Naive thymus-derived CD8-positive, alpha-beta T cell (primary cell): Measurements from ENCODE around the gene FAM120A. TPM values are rescaled to one million over a fixed set of nuclear protein-coding genes. Genes with fewer than 3 reads are reported as not detected.
"Not testable (repeated sequence)": the region's sequence is repeated elsewhere in the genome, so short reads cannot be mapped to it uniquely, and the experiment has no call there.

Source experiments
- ATAC-seq, 2 donors: fragments of 150-1000 bp; cut with Tn5 transposase in 1 of 2; sonication (Bioruptor Pico), chemical (Tn5 transposase) in 1 of 2; 1 replicate in 1 of 2; 2 replicates in 1 of 2; pipeline ENCODE4 v1.10.0; 2021; ENCODE audit warnings: mild to moderate bottlenecking in 2 of 2, moderate library complexity in 2 of 2
- POLR2A ChIA-PET: fragments of 350-600 bp; sonication (Branson Sonifier 250); formaldehyde crosslinking; loops from one replicate; lab custom pipeline; 2021; ENCODE audit warnings: antibody characterized with exemption; lab: Charles Lee
- DNase-seq, 10 donors: peaks; one replicate each; pipeline versions ENCODE4 v3.0.0 to v3.0.0-alpha.2; 2020 to 2022
- H3K27ac Mint-ChIP-seq, 10 donors: one replicate each; pipeline ENCODE4 v1.8.0; 2020 to 2022; ENCODE audit warnings: mild to moderate bottlenecking in 10 of 10, mixed read lengths in 10 of 10, moderate library complexity in 4 of 10, inconsistent platforms in 1 of 10
- H3K27me3 Mint-ChIP-seq, 5 donors: one replicate each; pipeline ENCODE4 v1.8.0; 2021 to 2022; ENCODE audit warnings: mixed read lengths in 5 of 5
- H3K36me3 Mint-ChIP-seq, 3 donors: one replicate each; pipeline ENCODE4 v1.8.0; 2020 to 2022; ENCODE audit warnings: mixed read lengths in 3 of 3, mild to moderate bottlenecking in 2 of 3, inconsistent platforms in 1 of 3
- H3K4me1 Mint-ChIP-seq, 4 donors: one replicate each; pipeline ENCODE4 v1.8.0; 2021 to 2022; ENCODE audit warnings: mixed read lengths in 4 of 4
- H3K4me3 Mint-ChIP-seq, 10 donors: one replicate each; pipeline ENCODE4 v1.8.0; 2020 to 2022; ENCODE audit warnings: mild to moderate bottlenecking in 10 of 10, mixed read lengths in 10 of 10, moderate library complexity in 6 of 10, inconsistent platforms in 1 of 10
- H3K9me3 Mint-ChIP-seq, 9 donors: one replicate each; pipeline ENCODE4 v1.8.0; 2020 to 2022; ENCODE audit warnings: mixed read lengths in 9 of 9, mild to moderate bottlenecking in 3 of 9, inconsistent platforms in 1 of 9, moderate library complexity in 1 of 9
- polyA plus RNA-seq, 3 donors: library from polyadenylated mRNA; unstranded; fragments of 300-500 nt; fragmentation: Illumina TruSeq; gene quantifications; one replicate each; pipeline ENCODE4 v1.2.3, GENCODE V29; 2021
- total RNA-seq, 8 experiments: library from RNA in 2 of 8; stranded (reverse) in 2 of 8; gene quantifications; one replicate each; pipeline ENCODE4 v1.2.3 and lab custom pipeline; 2021 to 2026

Gene FAM120A
- total and polyA plus RNA-seq, 5 experiments from 2014 or later, result 7.8 to 85.4 (median 10.7) TPM

DNA sequence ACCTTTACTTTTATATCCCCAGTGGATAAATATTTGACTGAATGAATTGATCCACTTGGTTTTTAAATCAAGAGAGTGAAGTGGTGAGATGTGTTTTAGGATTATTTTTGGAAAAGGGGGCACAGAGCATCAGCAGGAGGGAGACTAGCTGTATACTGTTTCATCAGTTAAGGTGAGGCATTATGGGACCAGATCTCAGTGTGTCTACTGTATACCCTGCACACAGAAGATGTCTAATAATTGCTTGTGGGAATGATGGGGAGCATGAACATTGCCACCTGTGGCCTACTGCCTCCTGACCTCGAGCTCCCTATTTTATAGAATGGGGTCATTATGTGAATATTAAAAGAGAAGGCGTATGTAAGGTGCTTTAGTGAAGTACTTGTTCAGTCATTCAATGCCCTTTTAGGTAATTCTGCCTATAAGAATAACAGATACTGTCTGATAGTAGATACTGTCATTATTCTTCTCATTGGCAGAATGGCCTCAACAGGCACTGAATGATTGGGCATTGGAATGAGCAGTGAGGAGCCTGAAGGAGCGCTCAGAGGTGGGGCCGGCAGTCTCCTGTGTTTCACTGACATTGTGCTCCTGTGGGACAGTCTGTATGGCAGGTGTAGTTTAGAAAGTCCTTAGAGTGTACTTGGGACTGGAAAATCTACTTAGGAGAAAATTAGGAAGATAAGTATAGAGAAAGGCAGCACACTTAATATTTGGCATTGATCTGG is 49.2 kb downstream of the FAM120A start:
- no peak for DNase-seq
- no peak for ATAC-seq
- H3K36me3 Mint-ChIP-seq, result peaks cover 4 to 91% (median 24%) of the 10 kb centered on the region in 3 donors
- POLR2A ChIA-PET, result no interaction called here
- H3K9me3 Mint-ChIP-seq, result no peaks in the 10 kb centered on the region
- H3K27ac Mint-ChIP-seq, result peak overlapping the region; percentile 79 to 93 (median 88)
- no peaks in the 10 kb centered on the region for H3K27me3 Mint-ChIP-seq
- peak overlapping the region; percentile 79 to 94 (median 86) for H3K4me3 Mint-ChIP-seq
- H3K4me1 Mint-ChIP-seq, result peaks cover 36 to 58% (median 52%) of the 10 kb centered on the region in 4 donors

DNA sequence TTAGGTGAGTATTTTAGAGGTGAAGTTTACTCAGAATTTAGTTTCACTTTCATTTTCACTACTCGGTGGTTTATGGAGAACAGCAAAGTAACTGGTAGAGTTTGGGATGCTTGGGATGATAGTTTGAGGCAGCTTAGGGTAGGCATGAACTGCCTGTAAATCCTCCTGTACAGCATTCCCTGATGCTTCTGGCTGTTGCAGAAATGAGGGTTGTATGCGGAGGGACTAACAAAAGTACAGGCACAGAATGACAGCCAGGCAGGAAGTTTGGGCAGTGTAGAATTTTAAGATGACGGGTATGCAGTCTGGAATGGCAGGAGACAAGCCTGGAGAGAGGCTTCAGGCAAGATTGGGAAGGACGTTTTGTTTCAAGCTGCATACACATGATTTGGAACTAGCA is 49.9 kb downstream of the FAM120A start:
- H3K36me3 Mint-ChIP-seq, result peaks cover 4 to 90% (median 21%) of the 10 kb centered on the region in 3 donors
- ATAC-seq (peak; percentile 35 to 39), DNase-seq (peak in 3 of 10 donors; percentile 16 to 23 (median 21))
- H3K27me3 Mint-ChIP-seq, result no peaks in the 10 kb centered on the region
- peak overlapping the region; percentile 79 to 94 (median 86) for H3K4me3 Mint-ChIP-seq
- H3K27ac Mint-ChIP-seq, result peak overlapping the region; percentile 79 to 93 (median 88)
- POLR2A ChIA-PET, result no interaction called here
- H3K4me1 Mint-ChIP-seq, result peaks cover 34 to 61% (median 50%) of the 10 kb centered on the region in 4 donors
- no peaks in the 10 kb centered on the region for H3K9me3 Mint-ChIP-seq

DNA sequence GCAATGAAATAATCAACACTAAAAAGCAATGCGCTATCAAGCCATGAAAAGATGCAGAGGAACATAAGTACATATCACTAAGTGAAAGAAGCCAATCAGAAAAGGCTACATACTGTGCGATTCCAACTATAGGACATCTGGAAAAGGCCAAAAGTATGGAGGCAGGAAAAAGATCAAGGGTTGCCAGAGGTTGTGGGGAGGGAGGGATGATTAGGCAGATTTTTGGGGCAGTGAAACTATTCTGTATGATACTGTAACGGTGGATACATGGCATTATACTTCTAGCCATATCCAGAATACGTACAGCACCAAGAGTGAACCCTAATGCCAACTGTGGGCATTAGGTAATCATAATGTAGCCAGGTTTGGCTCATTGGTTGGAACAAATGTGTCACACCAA is 51.9 kb downstream of the FAM120A start:
- H3K36me3 Mint-ChIP-seq, result peaks cover 4 to 90% (median 14%) of the 10 kb centered on the region in 3 donors
- POLR2A ChIA-PET, result no interaction called here
- no peak for DNase-seq

DNA sequence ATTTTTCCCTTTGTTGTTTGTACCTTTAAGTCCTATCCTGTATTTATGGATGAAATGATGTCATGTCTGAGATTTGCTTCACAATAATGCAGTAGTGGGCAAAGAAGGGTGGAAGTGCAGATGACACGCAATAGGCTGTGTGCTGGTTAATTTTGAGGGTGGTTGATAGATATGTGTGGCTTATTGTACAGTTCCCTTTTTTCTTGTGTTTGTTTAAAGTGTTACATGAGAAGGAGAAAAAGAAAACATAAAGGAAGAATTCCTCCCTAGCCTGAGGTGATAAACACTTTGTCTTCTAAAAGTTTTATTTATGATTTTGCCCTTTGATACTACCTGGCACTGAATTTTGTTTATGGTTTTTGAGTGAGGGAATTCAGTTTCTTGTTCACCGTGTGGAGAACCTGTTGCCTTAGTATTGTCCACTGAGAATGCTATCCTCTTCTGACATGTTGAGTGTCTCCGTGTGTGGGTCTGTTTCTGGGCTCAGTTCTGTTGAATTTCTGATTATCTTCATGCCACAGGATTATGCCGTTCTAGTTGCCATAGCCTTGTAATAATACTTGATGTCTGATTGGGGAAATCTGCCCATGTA is 54.2 kb downstream of the FAM120A start:
- Mint-ChIP-seq H3K27ac (peak overlapping the region in 3 of 10 donors; percentile 1 to 58 (median 7)), H3K27me3 (no peaks in the 10 kb centered on the region), H3K4me1 (peaks cover 40 to 81% (median 67%) of the 10 kb centered on the region in 4 donors), H3K36me3 (peaks cover 0 to 76% (median 3%) of the 10 kb centered on the region in 3 donors), H3K9me3 (no peaks in the 10 kb centered on the region), H3K4me3 (no peak overlapping the region)
- no peak for DNase-seq
- no peak for ATAC-seq
- POLR2A ChIA-PET, result no interaction called here

More for the DNA sequence above, 51.9 kb downstream of the FAM120A start:
- Mint-ChIP-seq H3K27me3 (no peaks in the 10 kb centered on the region), H3K27ac (peak overlapping the region in 1 of 10 donors; percentile 44), H3K4me1 (peaks cover 45 to 79% (median 66%) of the 10 kb centered on the region in 4 donors), H3K9me3 (no peaks in the 10 kb centered on the region), H3K4me3 (no peak overlapping the region)
- ATAC-seq, result no peak

DNA sequence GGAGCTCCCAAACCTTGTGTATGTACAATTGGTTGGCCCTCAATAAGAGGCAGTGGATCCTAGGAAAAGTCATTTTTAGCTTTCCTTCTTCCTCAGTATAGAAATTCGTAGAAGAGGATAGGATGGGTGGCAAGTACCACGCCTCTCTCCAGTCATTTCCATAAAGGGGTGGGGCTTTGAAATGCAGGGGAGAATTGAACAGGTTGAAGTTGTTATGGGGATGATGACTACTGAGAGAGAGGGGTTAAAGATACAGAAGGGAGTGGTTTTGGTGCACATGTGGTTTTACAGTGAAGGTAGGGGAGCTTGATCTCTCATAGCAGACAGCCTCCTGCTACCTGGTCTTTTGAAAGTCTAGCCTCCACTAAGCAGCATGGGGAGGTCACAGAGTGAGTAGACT is 56.3 kb downstream of the FAM120A start:
- DNase-seq, result no peak
- Mint-ChIP-seq H3K4me1 (peaks cover 41 to 84% (median 74%) of the 10 kb centered on the region in 4 donors), H3K36me3 (peaks cover 0 to 71% (median 3%) of the 10 kb centered on the region in 3 donors), H3K9me3 (no peaks in the 10 kb centered on the region), H3K4me3 (peak overlapping the region in 1 of 10 donors; percentile 1), H3K27me3 (no peaks in the 10 kb centered on the region), H3K27ac (peak overlapping the region in 6 of 10 donors; percentile 20 to 70 (median 50))
- POLR2A ChIA-PET, result no interaction called here
- no peak for ATAC-seq

DNA sequence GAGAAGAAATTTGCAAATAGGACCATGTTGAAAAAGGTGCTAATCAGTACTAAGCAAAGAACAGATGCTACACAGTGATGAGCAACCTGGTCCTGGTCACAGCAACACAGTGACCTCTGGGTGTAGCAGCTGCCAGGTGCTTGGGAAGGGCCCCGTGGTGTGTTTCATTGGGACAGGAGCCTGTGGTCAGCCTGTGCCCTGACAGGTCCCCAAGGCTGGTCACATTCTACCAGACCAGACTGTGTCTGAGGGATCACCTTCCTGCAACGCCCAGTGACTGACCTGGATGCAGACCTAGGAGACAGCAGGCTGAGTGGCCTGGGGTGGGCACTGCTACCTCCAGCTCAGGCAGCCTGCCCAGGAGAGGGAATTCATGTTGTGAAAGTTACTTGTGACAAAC is 56.7 kb downstream of the FAM120A start:
- Mint-ChIP-seq H3K9me3 (no peaks in the 10 kb centered on the region), H3K36me3 (peaks cover 0 to 69% (median 3%) of the 10 kb centered on the region in 3 donors), H3K4me1 (peaks cover 42 to 86% (median 74%) of the 10 kb centered on the region in 4 donors), H3K27ac (peak overlapping the region in 3 of 10 donors; percentile 4 to 44 (median 17)), H3K27me3 (no peaks in the 10 kb centered on the region), H3K4me3 (no peak overlapping the region)
- POLR2A ChIA-PET, result no interaction called here
- ATAC-seq (no peak), DNase-seq (no peak)

DNA sequence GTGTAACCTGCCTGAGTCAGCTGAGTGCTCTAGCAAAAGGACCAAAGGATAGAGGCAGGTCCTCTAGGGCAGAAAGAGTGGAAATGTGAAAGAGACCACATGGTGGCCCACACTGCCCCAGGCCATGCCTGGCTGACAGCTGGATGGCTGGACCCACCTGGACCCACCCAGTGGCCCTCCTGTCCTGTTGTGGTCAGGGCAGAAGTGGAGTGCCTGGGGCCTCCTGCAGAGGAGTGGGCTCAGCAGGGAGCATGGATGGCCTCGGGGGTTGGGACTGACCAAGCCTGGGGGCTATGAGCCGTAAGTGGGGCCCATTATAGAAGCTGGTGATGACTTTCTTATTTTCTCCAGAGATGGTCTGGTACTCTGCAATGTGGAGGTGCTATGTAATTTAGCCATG is 57.6 kb downstream of the FAM120A start:
- H3K4me3 Mint-ChIP-seq, result no peak overlapping the region
- peak overlapping the region in 2 of 10 donors; percentile 2 to 44 for H3K27ac Mint-ChIP-seq
- ATAC-seq (no peak), DNase-seq (no peak)
- no peaks in the 10 kb centered on the region for H3K27me3 Mint-ChIP-seq
- POLR2A ChIA-PET, result no interaction called here
- peaks cover 46 to 86% (median 77%) of the 10 kb centered on the region in 4 donors for H3K4me1 Mint-ChIP-seq
- H3K9me3 Mint-ChIP-seq, result no peaks in the 10 kb centered on the region
- H3K36me3 Mint-ChIP-seq, result peaks cover 0 to 64% (median 3%) of the 10 kb centered on the region in 3 donors

DNA sequence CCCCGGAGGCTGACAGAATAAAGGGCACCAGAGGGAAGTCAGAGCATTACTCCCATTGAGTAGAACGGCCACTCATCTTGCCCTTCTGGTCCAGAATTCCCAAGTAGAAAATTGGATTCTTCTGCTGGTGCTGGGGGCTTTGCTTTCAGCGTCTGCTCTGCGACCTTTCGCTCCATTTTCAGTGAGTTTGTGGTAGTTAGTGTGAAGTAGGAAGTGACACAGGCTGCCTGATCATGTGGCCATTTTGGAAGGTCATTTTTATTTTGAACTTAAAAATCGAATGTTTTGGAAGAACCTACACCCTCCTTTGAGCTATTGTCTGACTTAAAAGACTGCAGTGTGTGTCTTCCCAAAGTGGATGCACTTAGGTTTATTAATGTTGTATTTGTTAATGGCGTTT is 58.6 kb downstream of the FAM120A start:
- Mint-ChIP-seq H3K27me3 (no peaks in the 10 kb centered on the region), H3K36me3 (peaks cover 0 to 56% (median 0%) of the 10 kb centered on the region in 3 donors), H3K9me3 (no peaks in the 10 kb centered on the region), H3K4me3 (no peak overlapping the region), H3K4me1 (peaks cover 47 to 79% (median 76%) of the 10 kb centered on the region in 4 donors), H3K27ac (peak overlapping the region in 5 of 10 donors; percentile 9 to 85 (median 47))
- DNase-seq, result no peak
- POLR2A ChIA-PET, result no interaction called here
- no peak for ATAC-seq

DNA sequence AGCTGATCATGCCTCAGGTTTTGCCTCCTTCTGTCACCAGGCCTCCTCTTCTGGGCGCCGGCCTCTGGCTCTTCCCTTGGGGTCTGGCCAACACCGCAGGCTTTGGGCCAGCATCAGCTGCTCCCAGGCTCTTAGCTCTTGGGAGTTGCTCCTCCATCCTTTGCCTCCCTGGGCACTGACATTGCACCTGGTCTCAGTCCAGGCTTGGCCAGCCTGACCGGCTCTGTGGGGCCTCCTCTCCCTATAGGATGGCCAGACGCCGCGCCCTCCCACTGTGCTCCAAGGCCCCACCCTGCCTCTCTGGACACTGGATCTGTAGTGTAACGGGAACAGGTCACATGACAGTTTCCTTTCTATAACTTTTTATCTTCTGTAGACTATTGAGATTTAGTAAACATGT is 59.7 kb downstream of the FAM120A start:
- H3K27me3 Mint-ChIP-seq, POLR2A ChIA-PET, DNase-seq, ATAC-seq, H3K4me3 Mint-ChIP-seq, H3K9me3 Mint-ChIP-seq: not testable (repeated sequence)
- Mint-ChIP-seq H3K27ac (peak overlapping the region in 4 of 10 donors; percentile 20 to 72 (median 45)), H3K4me1 (peaks cover 42 to 68% (median 67%) of the 10 kb centered on the region in 4 donors), H3K36me3 (peaks cover 0 to 47% (median 0%) of the 10 kb centered on the region in 3 donors)

DNA sequence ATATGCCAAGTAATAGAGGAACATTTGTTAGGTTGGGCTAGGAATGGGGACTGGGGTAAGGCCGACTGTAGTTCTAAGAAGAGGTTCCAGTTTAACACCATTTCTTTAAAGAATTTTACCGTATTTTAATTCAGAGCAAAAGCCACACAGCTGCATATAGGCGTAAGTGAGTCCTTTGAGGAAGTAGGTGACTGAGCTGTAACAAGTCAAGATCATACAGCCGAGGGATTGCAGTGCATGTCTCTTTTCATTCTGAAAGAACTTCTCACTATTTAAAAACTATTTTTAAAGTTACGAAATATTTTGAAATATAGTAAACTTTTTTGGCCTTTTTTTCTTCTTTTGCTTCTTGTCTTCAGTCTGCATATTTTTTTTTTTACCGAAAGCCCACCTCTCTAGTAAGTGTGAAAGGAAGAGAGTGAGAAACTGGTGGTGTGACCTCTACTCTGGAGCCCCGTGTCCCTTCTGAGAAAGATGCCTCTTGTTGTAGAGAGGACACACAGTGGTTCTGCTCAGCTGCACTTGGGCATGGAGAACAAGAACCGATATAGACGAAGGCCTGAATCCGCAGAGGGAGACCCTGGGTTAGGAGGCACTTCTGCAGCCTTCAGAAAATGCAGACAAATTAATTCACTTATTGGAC is 60.8 kb downstream of the FAM120A start:
- Mint-ChIP-seq H3K4me1 (peaks cover 36 to 61% (median 60%) of the 10 kb centered on the region in 4 donors), H3K27ac (peak overlapping the region in 7 of 10 donors; percentile 46 to 74 (median 71)), H3K4me3 (peak overlapping the region in 1 of 10 donors; percentile 39), H3K36me3 (peaks cover 0 to 47% (median 0%) of the 10 kb centered on the region in 3 donors)
- POLR2A ChIA-PET, ATAC-seq, H3K9me3 Mint-ChIP-seq, H3K27me3 Mint-ChIP-seq, DNase-seq: not testable (repeated sequence)

DNA sequence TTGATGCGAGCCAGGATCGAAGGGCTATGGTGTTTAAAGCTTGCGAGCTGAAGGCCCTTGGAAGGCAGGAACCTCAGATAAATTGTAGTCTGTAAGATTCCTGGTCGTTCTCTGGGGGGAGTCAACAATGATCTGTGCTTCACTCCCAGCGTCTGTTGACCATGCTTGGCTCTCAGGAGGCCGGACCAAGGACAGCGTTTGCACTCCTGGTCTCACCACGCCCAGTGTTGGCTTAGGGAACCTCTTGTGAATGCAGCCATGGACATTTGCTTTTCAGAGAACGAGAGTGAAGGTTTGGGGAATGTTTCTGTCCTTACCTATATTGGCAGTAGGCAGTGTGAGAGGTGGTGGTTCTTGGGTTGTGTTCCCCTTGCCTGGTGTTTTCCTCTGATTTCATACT is 62.1 kb downstream of the FAM120A start:
- Mint-ChIP-seq H3K27ac (peak overlapping the region in 2 of 10 donors; percentile 33 to 67), H3K4me1 (peaks cover 32 to 62% (median 49%) of the 10 kb centered on the region in 4 donors), H3K9me3 (no peaks in the 10 kb centered on the region), H3K27me3 (no peaks in the 10 kb centered on the region), H3K36me3 (peaks cover 0 to 53% (median 0%) of the 10 kb centered on the region in 3 donors), H3K4me3 (no peak overlapping the region)
- ATAC-seq (no peak), DNase-seq (no peak)
- POLR2A ChIA-PET, result no interaction called here

DNA sequence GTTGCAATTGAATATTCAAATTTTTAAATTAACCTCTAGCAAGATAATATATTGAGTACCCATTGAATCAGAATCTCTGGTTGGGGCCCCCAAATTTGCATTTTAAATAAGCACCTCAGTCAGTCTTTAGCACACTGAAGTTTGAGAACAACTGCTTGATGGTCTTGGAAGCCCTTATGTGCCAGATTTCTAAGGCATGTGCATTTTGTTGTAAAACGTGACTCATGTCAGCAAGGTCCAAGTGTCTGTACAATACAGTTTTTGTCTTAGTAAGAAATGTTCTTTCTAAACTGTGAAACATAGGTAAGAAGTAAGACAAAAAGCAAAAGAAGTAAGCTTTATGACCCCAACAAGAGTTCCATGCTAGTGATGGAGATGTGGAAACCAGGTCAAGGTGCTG is 65.8 kb downstream of the FAM120A start:
- H3K4me3 Mint-ChIP-seq, result no peak overlapping the region
- peaks cover 22 to 50% (median 23%) of the 10 kb centered on the region in 4 donors for H3K4me1 Mint-ChIP-seq
- no peak for DNase-seq
- H3K27ac Mint-ChIP-seq, result peak overlapping the region in 1 of 10 donors; percentile 79
- no peak for ATAC-seq
- H3K27me3 Mint-ChIP-seq, result no peaks in the 10 kb centered on the region
- POLR2A ChIA-PET, result no interaction called here
- peaks cover 0 to 62% (median 2%) of the 10 kb centered on the region in 3 donors for H3K36me3 Mint-ChIP-seq
- no peaks in the 10 kb centered on the region for H3K9me3 Mint-ChIP-seq
